ENCODE results near the gene FAM47E.

The FAM47E gene

DNA sequence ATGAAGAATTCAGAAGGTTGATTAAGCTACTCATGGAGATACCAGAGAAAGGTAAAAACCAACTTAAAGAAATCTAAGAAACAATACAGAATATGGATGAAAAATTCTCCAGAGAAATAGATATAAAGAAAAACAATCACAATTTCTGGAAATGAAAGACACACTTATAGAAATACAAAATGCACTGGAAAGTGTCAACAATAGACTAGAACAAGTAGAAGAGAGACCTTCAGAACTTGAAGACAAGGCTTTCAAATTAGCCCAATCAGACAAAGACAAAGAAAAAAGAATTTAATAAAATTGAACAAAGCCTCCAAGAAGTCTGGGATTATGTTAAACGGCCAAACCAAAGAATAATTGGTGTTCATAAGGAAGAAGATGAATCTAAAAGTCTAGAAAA is 64.6 kb downstream of the FAM47E start:
- TF ChIP-seq ZFX (IDR thresholded peaks at IDR 0.05) = no peak
- H3K27ac ChIP-seq = no peak overlapping the region

DNA sequence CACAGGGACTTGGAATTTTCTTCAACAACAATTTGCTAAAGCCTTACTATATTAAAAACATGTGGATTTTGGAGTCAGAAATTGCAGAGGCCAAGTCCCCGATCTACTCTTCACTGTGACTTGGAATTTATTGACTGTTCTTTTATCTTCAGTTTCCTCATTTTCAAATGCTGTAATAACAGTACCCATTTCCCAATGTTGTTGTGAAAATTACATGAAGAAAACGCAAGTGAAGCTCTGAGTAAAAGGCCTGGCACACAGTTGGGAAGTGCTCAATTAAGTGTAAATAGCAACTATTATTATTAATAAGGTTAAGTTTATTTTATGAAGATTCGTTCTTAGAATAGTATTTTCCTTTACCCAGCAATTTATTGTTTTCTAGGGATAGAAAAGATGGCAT is 70.7 kb downstream of the FAM47E start:
- H3K27ac ChIP-seq = no peak overlapping the region
- TF ChIP-seq ZFX (IDR thresholded peaks at IDR 0.05) = no peak
- TF ChIP-seq, protein P1, sequence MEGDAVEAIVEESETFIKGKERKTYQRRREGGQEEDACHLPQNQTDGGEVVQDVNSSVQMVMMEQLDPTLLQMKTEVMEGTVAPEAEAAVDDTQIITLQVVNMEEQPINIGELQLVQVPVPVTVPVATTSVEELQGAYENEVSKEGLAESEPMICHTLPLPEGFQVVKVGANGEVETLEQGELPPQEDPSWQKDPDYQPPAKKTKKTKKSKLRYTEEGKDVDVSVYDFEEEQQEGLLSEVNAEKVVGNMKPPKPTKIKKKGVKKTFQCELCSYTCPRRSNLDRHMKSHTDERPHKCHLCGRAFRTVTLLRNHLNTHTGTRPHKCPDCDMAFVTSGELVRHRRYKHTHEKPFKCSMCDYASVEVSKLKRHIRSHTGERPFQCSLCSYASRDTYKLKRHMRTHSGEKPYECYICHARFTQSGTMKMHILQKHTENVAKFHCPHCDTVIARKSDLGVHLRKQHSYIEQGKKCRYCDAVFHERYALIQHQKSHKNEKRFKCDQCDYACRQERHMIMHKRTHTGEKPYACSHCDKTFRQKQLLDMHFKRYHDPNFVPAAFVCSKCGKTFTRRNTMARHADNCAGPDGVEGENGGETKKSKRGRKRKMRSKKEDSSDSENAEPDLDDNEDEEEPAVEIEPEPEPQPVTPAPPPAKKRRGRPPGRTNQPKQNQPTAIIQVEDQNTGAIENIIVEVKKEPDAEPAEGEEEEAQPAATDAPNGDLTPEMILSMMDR (conservative IDR thresholded peaks at IDR 0.05) = no peak

DNA sequence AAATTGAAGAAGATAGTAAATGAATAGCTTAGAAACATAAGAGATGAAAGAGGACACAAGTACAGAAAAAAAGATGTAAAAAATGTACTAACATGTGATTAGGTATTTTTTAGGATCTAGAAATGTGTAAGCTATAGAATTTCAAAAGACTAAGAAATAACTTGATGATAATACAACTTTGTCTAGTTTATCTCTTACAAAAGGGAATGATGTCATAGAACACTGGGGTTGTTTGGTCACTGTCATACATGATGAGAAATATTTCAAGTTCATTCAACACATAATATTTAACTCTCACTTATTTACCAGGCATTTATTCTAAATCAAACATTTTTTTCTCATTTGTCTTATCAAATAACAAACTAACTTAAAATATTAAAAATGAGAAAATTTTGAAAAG is 73.6 kb downstream of the FAM47E start:
- no peak overlapping the region for H3K27ac ChIP-seq
- TF ChIP-seq ZFX (IDR thresholded peaks at IDR 0.05) = no peak
- TF ChIP-seq, protein P1 (conservative IDR thresholded peaks at IDR 0.05) = no peak

DNA sequence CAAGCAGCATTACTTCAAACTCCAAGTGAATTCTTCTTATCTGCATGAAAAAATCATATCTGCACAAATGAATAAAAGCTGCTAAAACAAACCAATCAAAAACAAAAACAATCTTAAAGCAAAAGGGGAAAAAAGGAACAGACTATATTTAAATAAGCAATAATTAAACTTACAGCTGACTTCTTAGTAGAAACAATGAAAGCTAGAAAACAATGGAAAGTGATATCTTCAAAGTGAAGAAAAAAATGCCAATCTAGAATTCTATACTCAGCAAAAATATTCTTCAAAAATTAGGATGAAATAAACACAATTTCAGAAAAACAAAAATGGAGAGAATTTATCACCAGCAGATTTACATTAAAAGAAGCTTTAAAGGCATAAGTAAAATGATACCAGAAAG is 75.0 kb downstream of the FAM47E start:
- H3K27ac ChIP-seq = no peak overlapping the region
- TF ChIP-seq, protein P1 (conservative IDR thresholded peaks at IDR 0.05) = no peak
- TF ChIP-seq ZFX (IDR thresholded peaks at IDR 0.05) = no peak

Measured in C4-2B (cell line).